NCI-H1694 treated with DMSO at 0.1 percent for 48 hours (cell line): Measurements from ENCODE around the gene STARD13.

ENCODE experiments used
- DNase-seq: peaks from one replicate; lab custom pipeline; 2025; lab: John Stamatoyannopoulos, UW

STARD13 gene, protein sequence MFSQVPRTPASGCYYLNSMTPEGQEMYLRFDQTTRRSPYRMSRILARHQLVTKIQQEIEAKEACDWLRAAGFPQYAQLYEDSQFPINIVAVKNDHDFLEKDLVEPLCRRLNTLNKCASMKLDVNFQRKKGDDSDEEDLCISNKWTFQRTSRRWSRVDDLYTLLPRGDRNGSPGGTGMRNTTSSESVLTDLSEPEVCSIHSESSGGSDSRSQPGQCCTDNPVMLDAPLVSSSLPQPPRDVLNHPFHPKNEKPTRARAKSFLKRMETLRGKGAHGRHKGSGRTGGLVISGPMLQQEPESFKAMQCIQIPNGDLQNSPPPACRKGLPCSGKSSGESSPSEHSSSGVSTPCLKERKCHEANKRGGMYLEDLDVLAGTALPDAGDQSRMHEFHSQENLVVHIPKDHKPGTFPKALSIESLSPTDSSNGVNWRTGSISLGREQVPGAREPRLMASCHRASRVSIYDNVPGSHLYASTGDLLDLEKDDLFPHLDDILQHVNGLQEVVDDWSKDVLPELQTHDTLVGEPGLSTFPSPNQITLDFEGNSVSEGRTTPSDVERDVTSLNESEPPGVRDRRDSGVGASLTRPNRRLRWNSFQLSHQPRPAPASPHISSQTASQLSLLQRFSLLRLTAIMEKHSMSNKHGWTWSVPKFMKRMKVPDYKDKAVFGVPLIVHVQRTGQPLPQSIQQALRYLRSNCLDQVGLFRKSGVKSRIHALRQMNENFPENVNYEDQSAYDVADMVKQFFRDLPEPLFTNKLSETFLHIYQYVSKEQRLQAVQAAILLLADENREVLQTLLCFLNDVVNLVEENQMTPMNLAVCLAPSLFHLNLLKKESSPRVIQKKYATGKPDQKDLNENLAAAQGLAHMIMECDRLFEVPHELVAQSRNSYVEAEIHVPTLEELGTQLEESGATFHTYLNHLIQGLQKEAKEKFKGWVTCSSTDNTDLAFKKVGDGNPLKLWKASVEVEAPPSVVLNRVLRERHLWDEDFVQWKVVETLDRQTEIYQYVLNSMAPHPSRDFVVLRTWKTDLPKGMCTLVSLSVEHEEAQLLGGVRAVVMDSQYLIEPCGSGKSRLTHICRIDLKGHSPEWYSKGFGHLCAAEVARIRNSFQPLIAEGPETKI

DNA sequence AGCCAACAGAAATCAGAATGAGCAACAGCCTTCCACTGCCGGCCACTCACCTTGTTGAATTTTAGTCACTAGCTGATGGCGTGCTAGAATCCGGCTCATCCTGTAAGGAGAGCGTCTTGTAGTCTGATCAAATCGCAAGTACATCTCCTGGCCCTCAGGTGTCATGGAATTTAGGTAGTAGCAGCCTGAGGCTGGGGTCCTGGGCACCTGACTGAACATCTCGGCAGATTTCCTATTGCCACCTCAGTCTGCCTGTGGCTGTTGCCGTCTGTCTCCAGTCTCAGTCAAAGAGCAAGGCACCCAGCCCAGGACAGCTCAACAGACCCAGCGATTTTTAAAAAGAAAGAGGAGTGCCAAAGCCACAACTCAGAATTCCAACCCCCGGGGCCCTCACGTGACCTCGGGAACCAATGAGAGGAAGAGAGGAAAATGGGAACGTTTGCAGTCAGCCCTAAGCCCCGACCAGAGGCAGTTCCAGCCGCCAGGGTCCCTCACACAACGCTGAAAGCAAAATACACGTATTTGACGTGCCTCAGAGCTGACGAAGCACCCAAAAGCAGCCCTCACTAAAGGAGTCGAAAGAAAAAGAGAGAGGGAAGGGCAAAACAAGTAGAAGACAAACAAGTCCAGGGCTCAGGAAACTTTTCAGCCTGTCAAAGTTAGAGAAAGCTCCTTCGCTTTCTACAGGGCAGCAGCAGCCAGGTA is at the start of gene STARD13:
Gene STARD13 (minus strand): TSS at position 336 of the 705 bp plus-strand sequence. CDS start 117 bp downstream, at position 219.
- DNase-seq, result peak; percentile 68

DNA sequence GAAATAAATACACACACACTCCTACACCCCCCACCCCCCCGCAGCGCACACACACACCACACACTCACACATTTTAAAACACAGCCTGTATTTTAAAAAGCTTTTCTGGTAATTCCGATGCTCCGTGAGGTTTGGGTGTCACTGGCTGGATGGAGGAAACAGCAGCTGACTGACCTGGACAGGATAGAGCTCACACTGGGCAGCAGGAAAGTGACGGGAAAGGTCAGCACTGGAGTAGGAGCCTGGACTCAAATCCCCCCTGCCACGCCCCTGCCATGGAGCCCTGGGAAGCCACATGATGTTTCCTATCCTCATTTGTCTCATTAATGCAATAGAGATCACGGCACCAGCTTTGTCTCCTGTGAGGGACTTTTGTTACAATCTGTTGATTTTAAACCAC is 49.3 kb upstream of the STARD13 start:
- no peak for DNase-seq

DNA sequence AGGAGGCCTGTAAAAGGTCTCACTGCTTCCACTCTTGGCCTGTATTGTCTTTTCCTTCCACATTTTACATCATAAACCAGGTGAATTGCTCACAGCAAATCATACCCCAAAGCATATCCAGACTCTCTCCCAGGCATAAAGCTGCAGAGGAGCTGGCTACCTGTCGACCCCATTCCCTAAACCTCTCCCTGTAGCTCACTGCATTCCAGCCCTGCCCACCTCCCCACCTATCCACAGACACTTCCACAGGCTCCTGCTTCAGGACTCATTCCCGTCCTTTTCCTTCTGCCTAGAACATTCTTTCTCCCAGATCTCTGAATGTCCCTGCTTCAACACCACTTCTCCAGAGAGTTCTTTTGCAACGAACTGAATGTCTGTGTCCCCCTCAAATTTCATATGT is 46.4 kb upstream of the STARD13 start:
- DNase-seq, result no peak

DNA sequence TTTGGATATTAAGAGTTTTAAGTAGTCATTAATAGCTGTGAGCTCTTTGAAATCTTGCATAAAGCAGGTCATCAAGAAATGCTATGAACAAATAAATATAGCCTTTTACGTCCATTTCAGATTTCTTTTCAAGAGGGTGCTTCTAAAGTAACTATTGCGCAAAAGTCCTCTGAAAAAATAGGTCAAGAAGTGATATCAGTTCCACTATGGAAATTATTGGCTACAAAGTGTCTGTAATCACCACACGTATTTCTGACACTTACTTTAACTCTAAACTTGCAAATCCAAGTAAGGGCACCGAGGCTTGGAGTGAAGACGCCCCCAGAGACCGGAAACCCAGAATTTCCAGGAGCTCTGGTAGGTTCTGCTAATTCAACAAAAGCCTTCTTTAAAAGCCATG is 44.9 kb upstream of the STARD13 start:
- DNase-seq, result no peak

DNA sequence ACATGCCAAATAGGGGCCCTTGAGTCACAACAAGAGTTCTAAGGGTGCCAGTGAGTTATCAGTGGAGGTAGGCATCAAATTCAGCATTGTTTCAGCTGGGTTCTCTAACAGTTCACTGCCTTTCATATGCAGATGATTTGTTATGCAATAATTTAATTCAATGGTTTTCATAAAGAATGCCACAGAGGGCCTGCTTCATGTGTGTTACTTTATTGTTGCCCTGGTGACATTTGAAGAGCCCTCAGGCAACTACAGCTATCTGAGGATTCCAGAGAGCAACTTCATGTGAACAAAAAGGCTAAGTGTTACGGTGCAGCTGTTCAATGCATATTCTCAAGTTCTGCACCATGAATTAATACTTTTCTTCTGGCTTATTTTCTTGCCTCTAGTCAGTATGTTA is 43.1 kb upstream of the STARD13 start:
- no peak for DNase-seq

DNA sequence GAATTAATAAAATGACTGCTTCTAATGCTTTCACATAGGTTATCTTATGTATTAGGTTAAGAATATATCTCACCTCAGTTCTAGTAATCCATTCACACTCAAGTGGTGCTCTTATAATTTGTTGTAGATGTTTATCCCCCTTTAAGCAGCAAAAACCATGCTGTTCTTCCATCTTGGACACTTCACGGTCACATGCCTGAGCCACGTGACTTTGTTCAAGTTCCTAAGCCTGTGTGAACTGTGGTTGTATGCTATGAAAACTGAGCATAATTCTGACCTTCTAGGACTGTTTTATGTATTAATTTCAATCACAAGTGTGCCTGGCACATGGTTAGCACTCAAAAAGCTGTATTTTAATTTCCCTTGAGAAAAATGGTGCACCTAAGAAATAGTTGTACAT is 41.2 kb upstream of the STARD13 start:
- no peak for DNase-seq

DNA sequence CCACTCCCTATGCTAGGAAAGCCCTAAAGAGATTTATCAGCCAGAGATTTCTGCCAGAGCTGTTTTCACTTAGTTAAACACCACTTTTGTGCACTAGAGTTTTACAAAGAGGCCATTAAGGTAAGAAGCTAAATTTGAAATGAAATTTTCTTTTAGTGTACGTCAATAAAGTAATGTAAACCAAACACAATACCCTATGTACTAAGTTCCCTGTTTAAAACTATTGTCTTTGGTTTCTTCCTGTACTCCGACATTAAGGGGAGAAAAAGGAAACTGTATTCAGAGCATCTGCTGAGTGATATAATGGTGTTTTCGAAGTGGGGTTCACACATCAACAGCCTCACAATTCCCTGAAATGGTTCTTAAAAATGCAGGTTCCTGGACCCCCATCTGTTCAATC is 40.7 kb upstream of the STARD13 start:
- no peak for DNase-seq

DNA sequence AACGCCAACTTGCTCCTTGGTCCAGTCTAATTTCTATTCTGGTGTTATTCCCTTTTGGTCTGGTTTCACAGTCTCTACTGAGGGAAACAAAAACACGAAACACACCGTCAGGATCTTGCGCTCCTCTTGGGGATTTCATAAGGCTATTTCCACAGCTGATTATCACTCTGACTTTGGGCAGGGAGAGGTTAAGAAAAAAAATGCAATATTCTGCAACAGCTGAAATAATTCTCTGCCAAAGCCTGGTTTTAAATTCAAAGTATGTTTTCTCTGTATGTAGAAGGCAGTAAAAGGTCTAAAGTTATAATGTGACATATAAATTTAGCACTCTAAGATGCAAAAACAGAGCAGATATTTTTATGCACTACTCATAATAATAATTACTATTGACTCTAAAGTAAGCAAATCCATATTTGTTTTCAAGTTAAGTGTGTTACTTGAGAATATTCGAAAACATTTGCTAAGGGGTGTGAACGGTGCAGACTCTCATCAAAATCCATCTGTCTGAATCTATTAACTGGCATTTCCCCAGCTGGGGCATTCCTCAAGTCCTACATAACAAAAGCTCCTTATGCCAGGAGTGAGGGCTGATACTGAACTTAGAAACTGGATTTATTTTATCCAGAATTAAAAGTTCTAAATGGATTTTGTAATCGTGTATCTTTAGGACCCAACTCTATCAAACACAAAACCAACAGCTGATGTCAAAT is 38.4 kb upstream of the STARD13 start:
- DNase-seq, result peak; percentile 41

DNA sequence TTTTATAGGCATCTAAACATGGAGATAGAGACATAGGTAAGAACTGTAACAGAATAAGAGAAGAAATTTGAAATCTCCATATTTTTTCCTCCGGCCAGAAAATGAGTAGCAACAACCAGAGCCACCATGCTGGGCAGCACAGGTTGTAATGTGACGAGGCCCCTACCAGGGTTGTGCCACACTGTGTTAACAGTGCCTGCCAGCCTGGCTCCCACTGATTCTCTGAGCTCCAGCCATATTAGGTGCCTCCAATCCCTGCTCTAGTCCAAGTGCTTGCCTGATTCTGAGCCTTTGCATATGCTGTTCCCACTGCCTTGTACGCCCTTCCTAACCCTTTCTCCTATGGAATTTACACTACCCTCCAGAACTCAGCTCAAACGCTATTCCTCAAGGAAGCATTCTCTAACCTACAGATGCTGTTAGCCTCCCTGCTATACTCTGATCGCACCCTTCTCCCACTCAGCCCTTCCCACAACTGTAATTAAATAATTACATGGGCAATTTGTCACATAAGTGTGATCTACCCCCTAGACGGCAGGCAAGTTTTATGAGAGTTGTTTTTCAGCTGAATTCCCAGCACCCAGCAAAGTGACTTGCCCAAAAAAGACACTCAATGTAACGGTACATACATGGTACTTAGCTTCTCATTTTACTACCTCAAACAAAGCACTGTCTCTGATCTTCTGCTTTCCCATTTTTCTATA is 37.6 kb upstream of the STARD13 start:
- DNase-seq, result peak; percentile 55

DNA sequence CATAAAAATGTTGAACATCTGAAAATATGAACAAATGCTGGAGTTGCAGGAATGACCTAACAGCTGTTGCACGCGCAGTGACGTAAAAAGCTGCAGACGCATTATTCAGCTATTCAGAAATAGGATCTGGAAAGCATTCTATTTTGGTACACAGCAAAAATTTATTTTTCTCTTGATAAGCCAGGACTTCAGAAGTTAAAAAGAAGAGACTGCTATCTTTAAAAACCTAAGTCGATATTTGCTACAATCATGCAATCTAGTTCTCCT is 36.9 kb upstream of the STARD13 start:
- no peak for DNase-seq

DNA sequence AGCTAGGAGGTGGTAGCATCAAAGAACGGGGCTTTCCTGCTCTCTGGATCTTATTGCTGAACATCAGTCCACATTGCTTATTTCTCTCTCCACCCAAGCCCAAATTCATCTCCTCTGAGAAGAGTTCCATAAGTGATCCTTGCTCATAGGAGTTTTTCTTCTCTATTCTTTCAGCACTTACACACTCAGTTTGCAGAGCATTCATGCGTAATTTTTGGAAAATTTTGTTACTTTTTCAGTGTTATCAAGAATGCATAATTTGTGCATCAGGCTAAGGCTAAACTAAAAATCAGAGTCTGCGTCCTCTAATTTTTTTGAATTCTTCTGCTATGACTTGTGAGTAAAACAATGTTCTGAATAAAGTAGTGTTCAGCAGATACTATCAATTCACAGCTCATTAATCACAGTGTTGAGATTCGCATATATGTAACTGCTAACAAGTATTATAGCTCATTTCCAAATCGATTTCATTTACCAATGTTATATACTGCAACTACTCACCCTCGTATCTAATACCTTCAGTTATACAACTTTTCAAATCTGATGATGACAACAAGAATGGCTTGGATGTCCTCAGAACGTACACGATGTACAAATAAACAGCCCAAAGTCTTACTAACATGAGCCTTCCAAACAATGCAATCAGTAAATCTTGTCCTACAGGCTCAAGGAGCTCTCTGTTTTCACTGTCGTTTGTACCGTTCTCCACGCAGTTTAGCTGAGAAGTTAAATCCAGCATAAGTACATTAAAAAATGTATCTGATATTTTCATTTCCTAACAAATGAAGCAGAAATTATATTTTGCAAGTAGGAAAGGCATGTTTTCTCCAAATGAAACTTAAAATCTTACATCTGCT is 36.4 kb upstream of the STARD13 start:
- DNase-seq, result no peak

DNA sequence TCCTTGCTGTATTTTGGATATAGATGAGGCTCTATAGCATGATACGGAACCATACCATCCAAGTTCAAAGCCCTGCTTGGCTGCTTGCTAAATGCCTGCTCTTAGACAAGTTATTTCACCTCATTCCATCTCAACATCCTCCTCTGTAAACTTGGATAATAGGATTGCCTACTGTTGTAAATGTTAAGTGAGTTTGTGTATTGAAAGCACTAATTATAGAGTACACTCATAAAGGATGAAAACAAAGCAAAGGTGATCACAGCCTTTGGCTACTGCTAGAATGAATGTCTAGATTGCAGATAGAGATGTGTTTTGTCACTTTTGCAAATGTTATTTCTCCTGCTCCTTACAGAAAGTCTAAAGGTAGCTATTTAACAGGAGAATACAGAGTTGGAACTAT is 34.3 kb upstream of the STARD13 start:
- DNase-seq, result no peak

DNA sequence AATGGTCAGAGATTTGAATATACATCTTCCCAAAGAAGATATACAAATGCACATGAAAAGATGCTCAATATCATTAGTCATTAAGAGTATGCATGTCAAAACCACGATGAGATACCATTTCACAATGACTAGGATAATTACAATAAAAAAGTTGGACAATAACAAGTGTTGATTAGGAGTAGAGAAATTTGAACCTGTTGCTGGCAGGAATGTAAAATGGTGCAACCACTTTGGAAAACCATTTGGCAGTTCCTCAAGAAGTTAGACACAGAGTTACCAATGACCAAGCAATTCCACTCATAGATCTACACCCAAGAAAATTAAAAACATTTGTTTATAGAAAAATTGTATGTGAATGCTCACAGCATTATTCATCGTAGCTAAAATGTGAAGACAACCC is 33.2 kb upstream of the STARD13 start:
- DNase-seq, result no peak

DNA sequence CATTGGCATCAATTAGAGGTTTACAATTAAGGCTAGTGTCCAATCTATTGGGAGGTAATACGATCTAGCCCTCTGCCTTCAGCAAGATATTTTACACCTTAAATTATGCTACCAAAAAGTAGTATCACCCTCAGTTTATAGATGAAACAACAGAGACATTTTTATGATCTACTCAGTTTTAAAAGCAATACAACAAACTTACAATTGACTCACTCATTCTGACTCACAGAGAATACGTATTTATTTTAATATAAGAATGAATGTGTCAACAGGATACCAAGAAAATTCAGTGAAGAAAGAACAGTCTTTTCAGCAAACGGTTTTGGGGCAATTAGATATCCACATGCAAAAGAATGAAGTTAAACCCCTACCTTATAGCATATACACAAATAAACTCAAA is 32.5 kb upstream of the STARD13 start:
- DNase-seq, result no peak

DNA sequence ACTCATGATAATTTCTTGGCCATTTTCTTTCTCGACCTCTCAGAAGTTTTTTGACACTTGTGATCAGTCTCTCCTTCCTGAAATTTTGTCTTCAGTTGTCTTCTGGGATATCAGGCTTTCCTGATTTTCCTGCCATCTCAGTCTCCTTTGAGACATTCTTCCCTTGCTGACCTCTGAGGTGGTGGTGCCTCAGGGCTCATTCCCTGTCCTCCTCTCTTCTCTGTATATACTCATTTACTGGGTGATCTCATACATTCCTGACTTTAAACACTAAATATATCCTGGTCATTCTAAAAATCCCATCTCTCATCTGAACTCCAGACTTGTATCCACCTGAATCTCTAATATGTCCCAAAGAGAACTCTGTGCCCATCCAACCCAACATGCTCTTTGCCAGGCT is 31.3 kb upstream of the STARD13 start:
- DNase-seq, result no peak

DNA sequence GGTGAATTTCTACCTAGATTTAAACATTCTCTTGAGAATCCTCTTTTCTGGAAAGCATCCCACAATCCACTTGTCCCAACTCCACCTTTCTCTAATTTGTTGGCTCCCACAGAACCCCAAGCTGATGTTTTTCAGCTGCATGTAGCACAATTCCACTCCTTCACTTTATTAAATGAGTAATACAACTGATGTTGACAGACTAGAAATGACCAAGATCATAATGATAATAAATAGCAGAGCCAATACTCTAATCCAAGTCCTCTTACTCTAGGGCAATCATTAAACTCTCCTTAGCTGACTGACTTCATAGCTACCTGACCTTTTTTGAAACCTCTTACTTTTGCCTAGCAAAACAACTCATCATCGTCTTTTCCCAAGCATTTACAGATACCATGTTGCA is 27.9 kb upstream of the STARD13 start:
- DNase-seq, result no peak

DNA sequence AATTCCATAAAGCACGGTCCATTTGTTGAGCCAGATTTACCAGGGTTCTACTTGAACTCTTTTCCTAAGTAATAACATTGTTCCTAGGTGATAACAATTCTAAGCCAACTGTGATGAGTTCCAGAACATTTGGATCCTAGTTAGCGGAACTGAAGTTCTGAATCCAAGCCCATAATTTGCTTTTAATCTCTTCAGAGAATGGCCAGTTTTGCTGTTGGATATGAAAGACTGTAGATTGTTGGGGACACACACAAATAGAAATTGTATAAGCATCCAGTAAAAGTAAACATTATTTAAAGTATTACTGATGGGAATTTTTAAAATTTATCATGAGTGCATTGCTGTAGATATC is 27.3 kb upstream of the STARD13 start:
- no peak for DNase-seq

DNA sequence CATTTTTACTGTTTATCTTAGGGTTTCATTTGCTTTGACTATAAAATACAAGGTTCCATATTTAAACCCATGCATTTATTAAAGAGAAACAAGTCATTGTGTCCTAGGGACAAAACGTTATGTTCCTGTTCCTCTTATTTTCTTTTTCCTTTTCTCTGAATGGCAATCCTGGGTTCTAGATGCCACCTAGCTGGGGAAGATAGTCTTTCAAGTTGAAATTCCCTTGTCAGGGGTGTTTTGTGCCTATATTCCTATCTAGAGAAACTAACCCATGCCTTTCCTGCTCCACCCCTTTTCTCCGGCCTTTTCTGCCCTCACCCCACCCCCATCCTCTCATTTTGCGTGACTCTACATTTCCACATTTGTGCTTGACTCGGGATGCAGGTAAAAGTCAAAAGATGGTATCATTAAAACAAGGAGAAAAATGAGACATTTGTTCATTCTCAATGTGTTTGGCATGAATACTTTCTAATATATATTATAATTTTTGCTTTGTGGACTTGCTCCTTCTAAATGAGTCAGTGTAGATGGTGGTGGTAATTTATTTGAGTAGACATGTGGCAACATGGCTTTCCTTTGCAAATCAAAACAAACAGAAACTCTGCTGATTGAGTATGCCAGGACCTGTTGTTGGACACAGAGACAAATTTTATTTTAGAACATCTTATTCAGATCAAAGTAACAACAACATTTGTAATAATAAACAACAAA is 26.8 kb upstream of the STARD13 start:
- peak; percentile 2 for DNase-seq

DNA sequence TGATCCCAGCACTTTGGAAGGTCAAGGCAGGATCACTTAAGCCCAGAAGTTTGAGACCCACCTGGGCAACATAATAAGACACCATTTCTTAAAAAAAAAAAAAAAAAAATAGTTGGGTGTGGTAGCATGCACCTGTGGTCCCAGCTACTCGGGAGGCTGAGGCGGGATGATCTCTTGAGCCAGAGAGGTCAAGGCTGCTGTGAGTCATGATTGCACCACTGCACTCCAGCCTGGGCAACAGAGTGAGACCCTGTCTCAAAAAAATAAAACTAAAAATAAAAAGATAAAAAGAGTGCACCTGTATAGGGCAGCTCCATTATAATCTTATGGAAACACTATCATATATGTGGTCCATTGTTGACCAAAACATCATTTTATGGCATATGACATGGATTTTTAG is 25.5 kb upstream of the STARD13 start:
- DNase-seq, result no peak
